Fibroblast of lung (primary cell): Measurements from ENCODE around the gene SFSWAP. TPM values are rescaled to one million over a fixed set of nuclear protein-coding genes. Genes with fewer than 3 reads are reported as not detected.
A peak's percentile ranks its signal among the peaks of the same experiment; 100 is the strongest.

Experiments used
- DNase-seq, 2 donors: peaks; one replicate each; pipeline versions ENCODE4 v3.0.0 to v3.0.0-alpha.2; 2010; ENCODE audit warnings: low read depth in 2 of 2
- H2AFZ ChIP-seq: 2 replicates; pipeline ENCODE4 v1.5.1; 2012; ENCODE audit warnings: low read length, control low read depth, inconsistent platforms
- H3K27ac ChIP-seq: 2 replicates; pipeline ENCODE4 v1.5.1; 2011; ENCODE audit warnings: low read length, control low read depth; ENCODE audit not compliant: insufficient read depth
- H3K27me3 ChIP-seq: 2 replicates; pipeline ENCODE4 v1.5.1; 2011; ENCODE audit warnings: mild to moderate bottlenecking, low read length; ENCODE audit not compliant: control insufficient read depth, insufficient read depth
- H3K36me3 ChIP-seq: 2 replicates; pipeline ENCODE4 v1.5.1; 2011; ENCODE audit warnings: low read length; ENCODE audit not compliant: control insufficient read depth, insufficient read depth
- H3K4me1 ChIP-seq: 2 replicates; pipeline ENCODE4 v1.5.1; 2011; ENCODE audit warnings: low read length; ENCODE audit not compliant: control insufficient read depth, insufficient read depth; ENCODE audit errors: extremely low read depth
- H3K4me2 ChIP-seq: 2 replicates; pipeline ENCODE4 v1.5.1; 2011; ENCODE audit warnings: low read length, control low read depth; ENCODE audit not compliant: insufficient read depth; ENCODE audit errors: extremely low read depth
- H3K4me3 ChIP-seq, 4 experiments: fragments of 200-600 bp in 1 of 4; sonication (generic) in 1 of 4; replicated peaks in 1 of 4; 2 replicates each; pipeline ENCODE4 v1.5.1; 2011 to 2016; ENCODE audit warnings: low read length in 4 of 4, low read depth in 3 of 4, mild to moderate bottlenecking in 3 of 4, control low read depth in 2 of 4, inconsistent platforms in 1 of 4, mixed read lengths in 1 of 4; ENCODE audit not compliant: insufficient read depth in 1 of 4; ENCODE audit errors: control extremely low read depth in 1 of 4
- H3K79me2 ChIP-seq: 2 replicates; pipeline ENCODE4 v1.5.1; 2012; ENCODE audit warnings: mild to moderate bottlenecking, low read length, inconsistent platforms; ENCODE audit not compliant: control insufficient read depth, insufficient read depth
- H3K9ac ChIP-seq: 2 replicates; pipeline ENCODE4 v1.5.1; 2011; ENCODE audit warnings: mild to moderate bottlenecking, low read length, control low read depth; ENCODE audit not compliant: insufficient read depth
- H3K9me3 ChIP-seq: 2 replicates; pipeline ENCODE4 v1.5.1; 2012; ENCODE audit warnings: low read depth, low read length; ENCODE audit not compliant: control insufficient read depth, insufficient read depth
- H4K20me1 ChIP-seq: 2 replicates; pipeline ENCODE4 v1.5.1; 2011; ENCODE audit warnings: low read length; ENCODE audit not compliant: control insufficient read depth, insufficient read depth; ENCODE audit errors: extremely low read depth
- CTCF ChIP-seq, 2 donors: IDR thresholded peaks in 1 of 2; conservative IDR thresholded peaks in 1 of 2; 1 replicate in 1 of 2; 2 replicates in 1 of 2; pipeline ENCODE4 v1.5.1; 2011 to 2012; ENCODE audit warnings: low read length in 2 of 2, control low read depth in 1 of 2, inconsistent platforms in 1 of 2, low read depth in 1 of 2, mild to moderate bottlenecking in 1 of 2
- EZH2 ChIP-seq: IDR thresholded peaks from 2 replicates; pipeline ENCODE4 v1.5.1; 2012; ENCODE audit warnings: low read length, control low read depth, mild to moderate bottlenecking; ENCODE audit errors: missing control alignments
- polyA plus RNA-seq, 2 donors: library from polyadenylated mRNA; depleted of rRNA in 1 of 2; stranded (reverse) in 1 of 2; unstranded in 1 of 2; fragments of >200 nt; gene quantifications; 2 replicates each; pipeline ENCODE4 v1.2.1, GENCODE V29; 2011 to 2012; ENCODE audit warnings: missing spikeins in 1 of 2
- total RNA-seq: library from RNA; depleted of rRNA; stranded (reverse); fragments of >200 nt; gene quantifications from 2 replicates; pipeline ENCODE4 v1.2.1, GENCODE V29; 2014

The SFSWAP gene
- total and polyA plus RNA-seq, 2 donors (not counting 1 experiment from before 2014, with no cell fraction given), result 9.9 to 23.3 TPM

- Histone ChIP-seq H2AFZ (peak overlapping the region; percentile 23), H3K4me2 (peak overlapping the region; percentile 89), H3K9ac (peak overlapping the region; percentile 33), H3K27ac (peak overlapping the region; percentile 43), H3K9me3 (no peaks in the 10 kb centered on the region), H3K27me3 (no peaks in the 10 kb centered on the region), H3K4me3 (peak overlapping the region; percentile 59 to 67 (median 64)), H3K79me2 (peaks cover 3% of the 10 kb centered on the region), H3K36me3 (no peaks in the 10 kb centered on the region), H4K20me1 (no peaks in the 10 kb centered on the region), H3K4me1 (no peaks in the 10 kb centered on the region)
- peak; percentile 16 to 21 for DNase-seq
- no peak for TF ChIP-seq CTCF (conservative IDR thresholded peaks at IDR 0.05 in 1 of 2, IDR thresholded peaks at IDR 0.05 in 1 of 2; ENCODE audit: low read depth in 1 of 2, low read length in 2 of 2)
- TF ChIP-seq EZH2, result no peak
These were observed 120.2 kb downstream of the SFSWAP start for GRCh38 chr12:131830914-131831571.

GRCh38 chr12:131831635-131832041 lies 120.7 kb downstream of the SFSWAP start:
- Histone ChIP-seq H3K4me3 (peak overlapping the region; percentile 59 to 67 (median 64)), H2AFZ (no peak overlapping the region), H3K4me2 (peak overlapping the region; percentile 89), H3K36me3 (no peaks in the 10 kb centered on the region), H3K9ac (peak overlapping the region; percentile 33), H3K4me1 (no peaks in the 10 kb centered on the region), H3K27ac (peak overlapping the region; percentile 43), H3K79me2 (peaks cover 3% of the 10 kb centered on the region), H3K9me3 (no peaks in the 10 kb centered on the region), H3K27me3 (no peaks in the 10 kb centered on the region), H4K20me1 (no peaks in the 10 kb centered on the region)
- peak; percentile 67 to 92 for DNase-seq
- TF ChIP-seq EZH2 (no peak), CTCF (conservative IDR thresholded peaks at IDR 0.05 in 1 of 2, IDR thresholded peaks at IDR 0.05 in 1 of 2; ENCODE audit: low read depth in 1 of 2, low read length in 2 of 2) (no peak)

- peak overlapping the region; percentile 45 for H3K27ac ChIP-seq
- H3K36me3 ChIP-seq, result no peaks in the 10 kb centered on the region
- H3K4me3 ChIP-seq, result peak overlapping the region; percentile 37 to 56 (median 46)
- H3K27me3 ChIP-seq, result no peaks in the 10 kb centered on the region
- H3K4me2 ChIP-seq, result peak overlapping the region; percentile 81
- H3K9ac ChIP-seq, result peak overlapping the region; percentile 40
- peaks cover 3% of the 10 kb centered on the region for H3K79me2 ChIP-seq
- no peaks in the 10 kb centered on the region for H3K4me1 ChIP-seq
- H2AFZ ChIP-seq, result no peak overlapping the region
- no peaks in the 10 kb centered on the region for H4K20me1 ChIP-seq
- no peaks in the 10 kb centered on the region for H3K9me3 ChIP-seq
- TF ChIP-seq EZH2 (no peak), CTCF (conservative IDR thresholded peaks at IDR 0.05 in 1 of 2, IDR thresholded peaks at IDR 0.05 in 1 of 2; ENCODE audit: low read depth in 1 of 2, low read length in 2 of 2) (no peak)
- peak in 1 of 2 donors; percentile 81 for DNase-seq
These were observed 121.7 kb downstream of the SFSWAP start for GRCh38 chr12:131832321-131833231.
